K562 (cell line): ENCODE results near the gene STEAP2. TPM values are rescaled to one million over a fixed set of nuclear protein-coding genes. Genes with fewer than 3 reads are reported as not detected.

Experiments used
- ATAC-seq: fragments of 200-7000 bp; cut with Tn5 transposase; 3 replicates; pipeline ENCODE4 v1.9.1; 2020; ENCODE audit warnings: moderate library complexity
- BruUV-seq: library from RNA; stranded (reverse); fragments of 400-500 nt; replicated peaks from 2 replicates; lab custom pipeline; 2021; lab: Mats Ljungman, UMichigan
- CTCF ChIA-PET: fragments of 300-600 bp; formaldehyde crosslinking; extraction: SDS; loops from one replicate; lab custom pipeline; 2021; ENCODE audit warnings: low intra/inter-chr PET ratio; lab: Yijun Ruan, JAX
- POLR2A ChIA-PET: fragments of 300-600, 350-650 bp; sonication (Branson Sonifier 250); formaldehyde crosslinking; extraction: SDS; loops from one replicate; lab custom pipeline; 2021; ENCODE audit warnings: antibody characterized with exemption, inconsistent platforms; lab: Yijun Ruan, JAX
- DNase-seq, 4 experiments: peaks; one replicate each; pipeline versions ENCODE4 v3.0.0 to v3.0.0-alpha.2; 2011 to 2018; ENCODE audit warnings: low spot score in 3 of 4, mixed read lengths in 3 of 4; ENCODE audit errors: extremely low read depth in 1 of 4
- FAIRE-seq: peaks from 2 replicates; lab custom pipeline; 2011; peaks lifted over from hg19 to GRCh38; lab: Jason Lieb, UNC
- H2AFZ ChIP-seq: 2 replicates; pipeline ENCODE4 v1.6.0; 2011; ENCODE audit warnings: low read depth, low read length, control low read depth, inconsistent platforms
- H3K27ac ChIP-seq: fragments of 200-600 bp; 3 replicates; pipeline ENCODE4 v1.8.0; 2011; ENCODE audit warnings: low read depth, mild to moderate bottlenecking, control low read depth, inconsistent platforms, low read length, moderate library complexity, mixed read lengths; ENCODE audit errors: extremely low read depth
- H3K27me3 ChIP-seq, 2 experiments: fragments of 300-600 bp in 1 of 2; 2 replicates in 1 of 2; 3 replicates in 1 of 2; pipeline versions ENCODE4 v1.6.0 to v1.8.0; 2011; ENCODE audit warnings: inconsistent platforms in 2 of 2, low read length in 2 of 2, mild to moderate bottlenecking in 1 of 2, mixed read lengths in 1 of 2, moderate library complexity in 1 of 2; ENCODE audit not compliant: control insufficient read depth in 2 of 2, insufficient read depth in 2 of 2
- H3K36me3 ChIP-seq: fragments of 300-600 bp; 3 replicates; pipeline ENCODE4 v1.8.0; 2011; ENCODE audit warnings: mild to moderate bottlenecking, low read length, inconsistent platforms; ENCODE audit not compliant: control insufficient read depth, insufficient read depth
- H3K4me1 ChIP-seq, 2 experiments: fragments of 200-600 bp in 1 of 2; replicated peaks in 1 of 2; 2 replicates in 1 of 2; 3 replicates in 1 of 2; pipeline versions ENCODE4 v1.5.1 to v1.8.0; 2011; ENCODE audit warnings: inconsistent platforms in 2 of 2, low read length in 2 of 2, mild to moderate bottlenecking in 1 of 2, mixed read lengths in 1 of 2, moderate library complexity in 1 of 2; ENCODE audit not compliant: control insufficient read depth in 2 of 2, insufficient read depth in 2 of 2
- H3K4me2 ChIP-seq: 2 replicates; pipeline ENCODE4 v1.6.1; 2011; ENCODE audit warnings: low read length, control low read depth, inconsistent platforms, mixed read lengths; ENCODE audit not compliant: insufficient read depth
- H3K4me3 ChIP-seq: fragments of 200-600 bp; sonication (generic), shearing (Covaris generic); 2 replicates; pipeline ENCODE4 v1.5.1; 2016; ENCODE audit warnings: control low read depth, inconsistent platforms
- H3K79me2 ChIP-seq: fragments of 200-600 bp; 3 replicates; pipeline ENCODE4 v1.8.0; 2011; ENCODE audit warnings: low read length, inconsistent platforms; ENCODE audit not compliant: control insufficient read depth, insufficient read depth
- H3K9ac ChIP-seq, 2 experiments: 2 replicates each; pipeline versions ENCODE4 v1.6.0 to v1.6.1; 2011; ENCODE audit warnings: low read depth in 2 of 2, low read length in 2 of 2, control low read depth in 1 of 2, inconsistent platforms in 1 of 2, mild to moderate bottlenecking in 1 of 2, mixed read lengths in 1 of 2; ENCODE audit not compliant: insufficient read depth in 1 of 2
- H3K9me1 ChIP-seq: one replicate; pipeline ENCODE4 v1.6.0; 2011; ENCODE audit warnings: inconsistent platforms, mild to moderate bottlenecking, low read length, moderate library complexity; ENCODE audit not compliant: control insufficient read depth, insufficient read depth
- H3K9me3 ChIP-seq: replicated peaks from 2 replicates; pipeline ENCODE4 v1.5.1; 2011; ENCODE audit warnings: low read depth, low read length, inconsistent platforms; ENCODE audit not compliant: control insufficient read depth, insufficient read depth
- H4K20me1 ChIP-seq: replicated peaks from 2 replicates; pipeline ENCODE4 v1.6.1; 2011; ENCODE audit warnings: low read length, inconsistent platforms, mixed read lengths; ENCODE audit not compliant: control insufficient read depth, insufficient read depth
- MBD2 ChIP-seq: sonication (generic); IDR thresholded peaks from 2 replicates; pipeline ENCODE4 v1.6.1; 2016; ENCODE audit warnings: low read depth, borderline replicate concordance
- NR2F6 ChIP-seq: fragments of 450-650 bp; formaldehyde crosslinking; IDR thresholded peaks from 2 replicates; pipeline ENCODE4 v1.4.0; 2020; ENCODE audit warnings: mild to moderate bottlenecking
- WGBS: fragments of 100-300 bp; shearing (Covaris generic); methylation state at CpG from one replicate; pipeline ENCODE4 v1.1.6; 2016; ENCODE audit warnings: low coverage, mixed read lengths; ENCODE audit not compliant: insufficient coverage; ENCODE audit errors: missing lambda C conversion rate; 5-methylcytosine and 5-hydroxymethylcytosine counted together
- in situ Hi-C: fragments of 300-500 bp; cut with MboI; formaldehyde crosslinking; loops from 4 replicates; pipeline ENCODE4 v1.15.0; 2018; ENCODE audit warnings: inconsistent platforms, mixed read lengths
- intact Hi-C: fragments of 100-400 bp; cut with micrococcal nuclease; formaldehyde crosslinking; loops from 2 replicates; pipeline ENCODE4 v1.14.2; 2022
- polyA plus RNA-seq, 8 experiments: library from polyadenylated mRNA; depleted of rRNA in 4 of 8; stranded (reverse) in 5 of 8; unstranded in 3 of 8; fragments of >200 nt; fragmentation: Nextera tagmentation in 2 of 8; fragmentation: Illumina TruSeq in 1 of 8; extraction: Ambion mirVana in 2 of 8; extraction: Trizol in 1 of 8; gene quantifications; 2 replicates each; pipeline versions ENCODE4 v1.2.1 to v1.2.3, GENCODE V29; 2011 to 2014; ENCODE audit warnings: inconsistent platforms in 1 of 8, missing spikeins in 1 of 8
- total RNA-seq, 7 experiments: library from RNA; depleted of rRNA in 6 of 7; stranded (reverse); fragments of >200 nt in 6 of 7; fragmentation: Illumina TruSeq in 2 of 7; extraction: Trizol in 2 of 7; gene quantifications; 2 replicates each; pipeline versions ENCODE4 v1.2.1 to v1.2.3, GENCODE V29; 2011 to 2021; ENCODE audit warnings: low replicate concordance in 1 of 7

Gene STEAP2
- total and polyA plus RNA-seq, 9 of the 15 experiments (the other 6 are each of a cell fraction or from before 2014, with no cell fraction given), result 0.02 to 0.03 TPM; not detected in 7

DNA sequence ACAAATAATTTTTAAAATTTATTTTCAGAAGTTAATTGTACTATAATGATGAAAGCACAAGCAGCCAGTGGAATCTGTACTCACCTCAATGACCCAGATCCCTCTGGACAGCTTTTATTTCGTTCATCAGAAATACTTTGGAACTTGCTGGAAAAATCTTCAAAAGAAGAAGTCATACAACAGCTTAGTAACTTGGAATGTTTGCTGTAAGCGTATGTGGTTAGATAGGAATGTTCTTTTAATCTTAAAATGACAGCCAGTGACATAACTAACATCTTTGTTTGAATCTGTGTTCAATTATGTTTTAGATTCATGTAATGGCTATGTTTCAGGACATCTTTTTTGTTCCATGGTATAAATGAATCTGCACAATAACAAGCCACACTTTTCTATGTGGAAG lies 60.2 kb downstream of the STEAP2 start:
- H3K27ac ChIP-seq, result no peak overlapping the region
- BruUV-seq, result no TSS peak

DNA sequence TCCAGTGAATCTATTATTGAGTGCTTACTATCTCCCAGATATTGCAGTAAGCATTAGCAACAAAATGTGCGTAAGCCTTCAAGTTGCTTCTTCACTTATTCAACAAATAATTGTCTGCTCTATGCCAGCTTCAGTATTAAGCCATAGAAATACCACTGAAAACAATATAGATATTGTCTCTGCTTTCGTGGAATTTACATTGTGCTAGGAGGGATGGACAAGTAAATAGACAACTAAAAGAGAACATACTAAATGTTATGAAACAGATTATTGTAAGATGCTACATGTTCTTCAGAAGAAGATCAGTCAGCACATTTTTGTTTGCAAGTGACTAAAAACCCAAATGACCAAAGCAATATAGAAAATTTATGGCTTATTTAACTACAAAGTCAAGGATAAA lies 60.7 kb downstream of the STEAP2 start:
- no peaks in the 10 kb centered on the region for H3K36me3 ChIP-seq
- H3K27ac ChIP-seq, result no peak overlapping the region
- no peaks in the 10 kb centered on the region for H3K9me3 ChIP-seq
- H3K4me3 ChIP-seq, result no peak overlapping the region
- POLR2A ChIA-PET, result no interaction called here
- no peaks in the 10 kb centered on the region for H3K79me2 ChIP-seq
- no peak overlapping the region for H3K4me2 ChIP-seq
- no peaks in the 10 kb centered on the region for H3K27me3 ChIP-seq
- H3K4me1 ChIP-seq, result no peaks in the 10 kb centered on the region
- no peak for FAIRE-seq
- H4K20me1 ChIP-seq, result no peaks in the 10 kb centered on the region
- DNase-seq, result no peak
- ATAC-seq, result no peak
- TF ChIP-seq MBD2, result no peak
- no TSS peak for BruUV-seq
- no peak overlapping the region for H2AFZ ChIP-seq
- 18% methylated on average over 2 of the region's 2 CpGs for WGBS
- CTCF ChIA-PET, result no interaction called here
- no peak overlapping the region for H3K9ac ChIP-seq
- no peaks in the 10 kb centered on the region for H3K9me1 ChIP-seq
- in situ Hi-C loops, result no loop called here
- intact Hi-C loops, result no loop called here

More for the DNA sequence above, 60.2 kb downstream of the STEAP2 start:
- Histone ChIP-seq H3K79me2 (no peaks in the 10 kb centered on the region), H2AFZ (no peak overlapping the region), H3K9me3 (no peaks in the 10 kb centered on the region), H3K36me3 (no peaks in the 10 kb centered on the region), H3K9me1 (no peaks in the 10 kb centered on the region), H3K4me2 (no peak overlapping the region), H3K4me1 (no peaks in the 10 kb centered on the region), H3K27me3 (no peaks in the 10 kb centered on the region), H4K20me1 (no peaks in the 10 kb centered on the region), H3K9ac (no peak overlapping the region), H3K4me3 (no peak overlapping the region)
- no peak for FAIRE-seq
- in situ Hi-C loops (no loop called here), intact Hi-C loops (no loop called here)
- DNase-seq, result no peak
- no peak for ATAC-seq
- TF ChIP-seq NR2F6 (CRISPR knock-in tag), result no peak
- 0% methylated on average over 2 of the region's 2 CpGs for WGBS
- ChIA-PET POLR2A (no interaction called here), CTCF (no interaction called here)
